ENCODE measurements around the gene TACO1.

GRCh38 chr17:63645775-63646487 lies 45.2 kb downstream of the TACO1 start:
- TF ChIP-seq PKNOX1 (IDR thresholded peaks at IDR 0.05), result no peak; the same call in 1 of the 2 replicates
- TF ChIP-seq RAD51 (IDR thresholded peaks at IDR 0.05), result no peak
- TF ChIP-seq POLR2A (IDR thresholded peaks at IDR 0.05; ENCODE audit: low read depth, low read length), result no peak
- no peak for TF ChIP-seq CTCF (IDR thresholded peaks at IDR 0.05 in 2 of 3, conservative IDR thresholded peaks at IDR 0.05 in 1 of 3; ENCODE audit: control insufficient read depth in 2 of 3, extremely low read depth in 1 of 3, insufficient read depth in 1 of 3, low read depth in 3 of 3, low read length in 3 of 3)
- TF ChIP-seq CHD2 (IDR thresholded peaks at IDR 0.05; ENCODE audit: borderline replicate concordance, low read depth, low read length), result no peak
- TF ChIP-seq ZBTB40 (IDR thresholded peaks at IDR 0.05; ENCODE audit: borderline replicate concordance), result no peak
- TF ChIP-seq CEBPZ (IDR thresholded peaks at IDR 0.05; ENCODE audit: low read depth, low read length), result no peak
- no peak for TF ChIP-seq TARDBP (IDR thresholded peaks at IDR 0.05; ENCODE audit: borderline replicate concordance)
- TF ChIP-seq USF2 (IDR thresholded peaks at IDR 0.05; ENCODE audit: borderline replicate concordance, low read depth, low read length), result no peak
- TF ChIP-seq ZNF622 (IDR thresholded peaks at IDR 0.05), result no peak
